ENCODE data around the gene OR6X1. TPM values are rescaled to one million over a fixed set of nuclear protein-coding genes. Genes with fewer than 3 reads are reported as not detected.
A peak's percentile ranks its signal among the peaks of the same experiment; 100 is the strongest.
"Not testable (repeated sequence)": the region's sequence is repeated elsewhere in the genome, so short reads cannot be mapped to it uniquely, and the experiment has no call there.

Gene OR6X1
- total and polyA plus RNA-seq, 8 donors = not detected

GRCh38 chr11:123719452-123719851 lies 34.9 kb downstream of the OR6X1 start:
- TF ChIP-seq CTCF (IDR thresholded peaks at IDR 0.05) = no peak
- H3K27me3 ChIP-seq = peaks cover 0 to 6% of the 10 kb centered on the region in 2 donors
- intact Hi-C loops (cut with DNase I) = no loop called here

GRCh38 chr11:123718469-123718868 lies 35.8 kb downstream of the OR6X1 start:
- no peak for TF ChIP-seq CTCF (IDR thresholded peaks at IDR 0.05)
- Histone ChIP-seq H3K36me3 (no peaks in the 10 kb centered on the region), H3K4me1 (no peaks in the 10 kb centered on the region), H3K4me3 (no peak overlapping the region), H3K27ac (no peak overlapping the region), H3K9me3 (no peaks in the 10 kb centered on the region), H3K27me3 (peaks cover 0 to 6% of the 10 kb centered on the region in 2 donors)
- no peak for ATAC-seq
- intact Hi-C loops (cut with DNase I) = no loop called here
- no peak for DNase-seq

More at GRCh38 chr11:123719452-123719851, 34.9 kb downstream of the OR6X1 start:
- no peaks in the 10 kb centered on the region for H3K9me3 ChIP-seq
- no peaks in the 10 kb centered on the region for H3K4me1 ChIP-seq
- no peak overlapping the region for H3K4me3 ChIP-seq
- peaks cover 0 to 7% of the 10 kb centered on the region in 2 donors for H3K36me3 ChIP-seq
- no peak for ATAC-seq
- no peak overlapping the region for H3K27ac ChIP-seq
- DNase-seq = no peak

GRCh38 chr11:123718063-123718462 lies 36.3 kb downstream of the OR6X1 start:
- no peaks in the 10 kb centered on the region for H3K9me3 ChIP-seq
- DNase-seq (no peak), ATAC-seq (no peak)
- no peaks in the 10 kb centered on the region for H3K36me3 ChIP-seq
- no peak overlapping the region for H3K4me3 ChIP-seq
- no peak for TF ChIP-seq CTCF (IDR thresholded peaks at IDR 0.05)
- peaks cover 0 to 6% of the 10 kb centered on the region in 2 donors for H3K27me3 ChIP-seq
- intact Hi-C loops (cut with DNase I) = no loop called here
- no peak overlapping the region for H3K27ac ChIP-seq
- no peaks in the 10 kb centered on the region for H3K4me1 ChIP-seq

- H3K36me3 ChIP-seq; DNase-seq; H3K4me3 ChIP-seq; intact Hi-C loops (cut with DNase I); H3K4me1 ChIP-seq; H3K27ac ChIP-seq; ATAC-seq; H3K9me3 ChIP-seq: not testable (repeated sequence)
- H3K27me3 ChIP-seq = peaks cover 3 to 26% of the 10 kb centered on the region in 2 donors
Observed at GRCh38 chr11:123712627-123713026, 41.7 kb downstream of the OR6X1 start.

GRCh38 chr11:123707606-123708205 lies 46.6 kb downstream of the OR6X1 start:
- Histone ChIP-seq H3K4me3 (no peak overlapping the region), H3K36me3 (no peaks in the 10 kb centered on the region), H3K4me1 (no peaks in the 10 kb centered on the region), H3K9me3 (no peaks in the 10 kb centered on the region), H3K27me3 (peaks cover 3 to 21% of the 10 kb centered on the region in 2 donors), H3K27ac (no peak overlapping the region)
- TF ChIP-seq CTCF (IDR thresholded peaks at IDR 0.05) = peak; percentile 49 to 57
- intact Hi-C loops (cut with DNase I) = loop anchor here in 1 of 2 donors (5.0 to 10.0 kb wide), 2 partner anchors 65 to 123 kb away; no protein-coding TSS in a partner anchor
- ATAC-seq (peak; percentile 76), DNase-seq (peak in 3 of 4 donors; percentile 34 to 70 (median 45))

Data from left lung (tissue), 10 donors.